Measurements from ENCODE around the gene IKBKE.

GRCh38 chr1:206517784-206518183 is 47.5 kb downstream of the IKBKE start:
- TF ChIP-seq CTCF (IDR thresholded peaks at IDR 0.05; ENCODE audit: low read depth, low read length) (no peak), EZH2phosphoT487 (IDR thresholded peaks at IDR 0.05; ENCODE audit: low read depth) (no peak)
